ENCODE measurements around the gene FHIT.

The FHIT gene

DNA sequence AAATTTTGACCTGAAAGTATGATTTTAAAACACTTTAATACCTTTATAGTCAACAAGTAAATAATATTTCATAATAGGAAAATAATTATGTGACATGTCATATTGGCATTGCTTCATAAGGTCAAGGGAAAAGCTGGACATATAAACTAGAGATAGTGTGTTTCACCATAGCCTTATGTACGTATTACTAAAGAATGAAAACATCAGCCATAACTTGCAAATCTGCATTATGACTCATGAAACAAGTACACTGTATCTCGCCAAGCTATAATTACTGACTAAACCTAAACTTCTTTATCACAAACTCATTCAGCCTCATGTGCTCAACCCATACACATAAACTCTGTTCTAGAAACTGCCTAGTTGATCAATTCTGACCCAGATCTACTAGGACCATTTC is 950.1 kb downstream of the FHIT start:
- peak; percentile 50 to 88 for DNase-seq (ENCODE audit: low read depth in 2 of 2)
- H3K4me3 ChIP-seq (replicated peaks in 1 of 2; ENCODE audit: low read depth in 2 of 2, low read length in 2 of 2), result no peak overlapping the region
- TF ChIP-seq, protein P1, sequence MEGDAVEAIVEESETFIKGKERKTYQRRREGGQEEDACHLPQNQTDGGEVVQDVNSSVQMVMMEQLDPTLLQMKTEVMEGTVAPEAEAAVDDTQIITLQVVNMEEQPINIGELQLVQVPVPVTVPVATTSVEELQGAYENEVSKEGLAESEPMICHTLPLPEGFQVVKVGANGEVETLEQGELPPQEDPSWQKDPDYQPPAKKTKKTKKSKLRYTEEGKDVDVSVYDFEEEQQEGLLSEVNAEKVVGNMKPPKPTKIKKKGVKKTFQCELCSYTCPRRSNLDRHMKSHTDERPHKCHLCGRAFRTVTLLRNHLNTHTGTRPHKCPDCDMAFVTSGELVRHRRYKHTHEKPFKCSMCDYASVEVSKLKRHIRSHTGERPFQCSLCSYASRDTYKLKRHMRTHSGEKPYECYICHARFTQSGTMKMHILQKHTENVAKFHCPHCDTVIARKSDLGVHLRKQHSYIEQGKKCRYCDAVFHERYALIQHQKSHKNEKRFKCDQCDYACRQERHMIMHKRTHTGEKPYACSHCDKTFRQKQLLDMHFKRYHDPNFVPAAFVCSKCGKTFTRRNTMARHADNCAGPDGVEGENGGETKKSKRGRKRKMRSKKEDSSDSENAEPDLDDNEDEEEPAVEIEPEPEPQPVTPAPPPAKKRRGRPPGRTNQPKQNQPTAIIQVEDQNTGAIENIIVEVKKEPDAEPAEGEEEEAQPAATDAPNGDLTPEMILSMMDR (IDR thresholded peaks at IDR 0.05; ENCODE audit: low read depth, low read length), result no peak

GRCh38 chr3:60298141-60298540 is 953.1 kb downstream of the FHIT start:
- TF ChIP-seq, protein P1 (IDR thresholded peaks at IDR 0.05; ENCODE audit: low read depth, low read length), result no peak
- H3K4me3 ChIP-seq (replicated peaks in 1 of 2; ENCODE audit: low read depth in 2 of 2, low read length in 2 of 2), result no peak overlapping the region
- no peak for DNase-seq (ENCODE audit: low read depth in 2 of 2)

DNA sequence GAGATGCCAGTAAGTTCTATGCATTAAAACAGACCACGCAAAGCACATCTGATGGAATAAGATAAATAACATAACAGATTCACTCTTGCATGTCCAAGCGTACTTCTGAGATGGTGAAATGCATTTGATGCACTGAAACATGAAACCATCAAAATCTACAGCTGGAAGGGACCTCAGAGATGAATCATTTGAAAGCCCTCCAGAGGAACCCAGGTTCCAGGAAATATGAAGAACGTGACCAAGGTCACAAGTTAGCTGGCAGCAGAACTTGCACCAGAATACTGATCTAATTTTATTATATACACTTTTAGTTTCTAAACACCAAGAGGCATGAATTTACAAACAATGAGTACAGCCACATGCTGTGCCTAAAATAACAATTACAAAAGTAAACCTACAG is 957.1 kb downstream of the FHIT start:
- TF ChIP-seq, protein P1 (IDR thresholded peaks at IDR 0.05; ENCODE audit: low read depth, low read length), result no peak
- H3K4me3 ChIP-seq (replicated peaks in 1 of 2; ENCODE audit: low read depth in 2 of 2, low read length in 2 of 2), result no peak overlapping the region
- DNase-seq (ENCODE audit: low read depth in 2 of 2), result peak; percentile 12 to 85

- TF ChIP-seq, protein P1 (IDR thresholded peaks at IDR 0.05; ENCODE audit: low read depth, low read length), result no peak
- no peak for DNase-seq (ENCODE audit: low read depth in 2 of 2)
- no peak overlapping the region for H3K4me3 ChIP-seq (replicated peaks in 1 of 2; ENCODE audit: low read depth in 2 of 2, low read length in 2 of 2)
Observed at GRCh38 chr3:60291115-60291514, 960.1 kb downstream of the FHIT start.

DNA sequence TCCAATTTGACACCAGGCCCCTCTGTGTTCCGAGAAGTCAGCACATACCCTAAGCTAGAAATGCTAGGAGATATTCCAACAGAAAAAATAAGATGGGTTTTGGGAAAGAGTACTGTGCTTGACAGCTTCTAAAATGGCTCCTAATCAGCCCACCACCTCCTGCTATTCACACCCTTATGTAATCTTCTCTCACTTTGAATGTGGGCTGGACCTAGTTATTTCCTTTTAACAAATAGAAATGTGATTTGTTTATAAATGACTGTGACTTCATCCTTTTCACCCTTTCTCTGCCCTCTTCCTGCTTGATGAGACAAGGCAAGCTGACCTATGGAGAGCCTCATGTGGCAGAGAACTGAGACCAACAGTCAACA is 961.1 kb downstream of the FHIT start:
- H3K4me3 ChIP-seq (replicated peaks in 1 of 2; ENCODE audit: low read depth in 2 of 2, low read length in 2 of 2), result no peak overlapping the region
- TF ChIP-seq, protein P1 (IDR thresholded peaks at IDR 0.05; ENCODE audit: low read depth, low read length), result no peak
- no peak for DNase-seq (ENCODE audit: low read depth in 2 of 2)

DNA sequence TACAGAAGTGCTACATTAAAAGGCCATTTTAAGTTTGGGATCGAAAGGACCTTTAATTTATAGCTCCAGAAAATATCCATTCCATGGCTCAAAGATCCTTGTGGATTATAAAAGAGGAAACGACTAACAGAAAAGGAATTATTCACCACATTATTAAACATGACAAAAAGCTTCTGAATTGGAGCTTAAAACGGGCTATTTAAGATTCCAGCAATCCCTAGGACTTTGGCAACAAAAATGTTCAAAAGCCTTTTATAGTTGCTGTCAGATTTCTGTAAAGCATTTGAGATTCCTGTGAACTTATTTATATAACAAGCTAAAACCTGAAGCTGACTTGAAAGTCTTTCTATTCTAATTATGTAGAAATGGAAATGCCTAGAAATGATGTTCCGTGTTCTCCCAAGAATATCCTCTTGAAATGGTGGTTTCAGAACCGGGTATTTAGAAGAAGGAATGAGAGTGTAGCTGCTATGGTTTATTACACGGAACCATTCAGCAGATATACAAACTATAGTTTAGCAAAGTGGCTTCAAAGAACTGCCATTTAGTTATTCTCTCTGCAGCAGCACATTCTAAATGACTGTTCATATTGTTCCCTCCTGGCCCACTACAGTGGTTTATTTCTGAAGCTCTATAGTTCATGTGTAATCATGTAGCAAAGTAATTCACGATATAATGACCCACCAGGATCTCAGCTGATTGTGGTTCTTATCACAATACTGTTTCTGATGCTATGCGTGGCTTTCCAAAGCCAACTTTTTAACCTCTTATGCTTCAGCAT is 961.7 kb downstream of the FHIT start:
- DNase-seq (ENCODE audit: low read depth in 2 of 2), result no peak

More for the DNA sequence above, 961.7 kb downstream of the FHIT start:
- TF ChIP-seq, protein P1 (IDR thresholded peaks at IDR 0.05; ENCODE audit: low read depth, low read length), result no peak
- H3K4me3 ChIP-seq (replicated peaks in 1 of 2; ENCODE audit: low read depth in 2 of 2, low read length in 2 of 2), result no peak overlapping the region

All from cardiac fibroblast (primary cell).